Activated CD8-positive, alpha-beta T cell treated with anti-CD3 and anti-CD28 coated beads for 36 hours (primary cell): ENCODE measurements around the gene RNF150. TPM values are rescaled to one million over a fixed set of nuclear protein-coding genes. Genes with fewer than 3 reads are reported as not detected.

Experiments
- ATAC-seq: fragments of 200-7000 bp; cut with Tn5 transposase; one replicate; pipeline ENCODE4 v1.10.0; 2021; ENCODE audit warnings: mild to moderate bottlenecking, moderate library complexity
- CTCF ChIA-PET: fragments of 350-600 bp; sonication (Branson Sonifier 250); formaldehyde crosslinking; loops from one replicate; lab custom pipeline; 2021; ENCODE audit warnings: antibody characterized with exemption; lab: Charles Lee
- POLR2A ChIA-PET: fragments of 350-600 bp; sonication (Branson Sonifier 250); formaldehyde crosslinking; loops from one replicate; lab custom pipeline; 2021; ENCODE audit warnings: antibody characterized with exemption; lab: Charles Lee
- DNase-seq: peaks from one replicate; pipeline ENCODE4 v3.0.0-alpha.2; 2020
- H3K27ac Mint-ChIP-seq: one replicate; pipeline ENCODE4 v1.8.0; 2021; ENCODE audit warnings: mild to moderate bottlenecking, mixed read lengths
- H3K27me3 Mint-ChIP-seq: one replicate; pipeline ENCODE4 v1.8.0; 2021; ENCODE audit warnings: mixed read lengths
- H3K36me3 Mint-ChIP-seq: one replicate; pipeline ENCODE4 v1.8.0; 2021; ENCODE audit warnings: low read depth, mixed read lengths
- H3K4me1 Mint-ChIP-seq: one replicate; pipeline ENCODE4 v1.8.0; 2021; ENCODE audit warnings: low read depth, mixed read lengths
- H3K4me3 Mint-ChIP-seq: one replicate; pipeline ENCODE4 v1.8.0; 2021; ENCODE audit warnings: mild to moderate bottlenecking, moderate library complexity, mixed read lengths
- H3K9me3 Mint-ChIP-seq: one replicate; pipeline ENCODE4 v1.8.0; 2021; ENCODE audit warnings: mixed read lengths
- CTCF ChIP-seq: fragments of 200-600 bp; IDR thresholded peaks from one replicate; pipeline ENCODE4 v1.8.0; 2022; ENCODE audit warnings: antibody characterized with exemption, mild to moderate bottlenecking
- intact Hi-C: fragments of 100-400 bp; cut with micrococcal nuclease; formaldehyde crosslinking; loops from one replicate; pipeline ENCODE4 v1.10.0; 2022
- total RNA-seq, 2 experiments: library from RNA; stranded (reverse); gene quantifications; one replicate each; pipeline ENCODE4 v1.2.3, GENCODE V29; 2021

RNF150 gene
- total RNA-seq, 2 experiments from 2014 or later = 0.09 to 0.43 TPM

GRCh38 chr4:140989944-140990343 lies 143.3 kb downstream of the RNF150 start:
- no peak for ATAC-seq
- Mint-ChIP-seq H3K9me3 (no peaks in the 10 kb centered on the region), H3K4me3 (no peak overlapping the region), H3K4me1 (no peaks in the 10 kb centered on the region), H3K36me3 (no peaks in the 10 kb centered on the region), H3K27ac (no peak overlapping the region), H3K27me3 (no peaks in the 10 kb centered on the region)
- intact Hi-C loops = no loop called here
- DNase-seq = no peak
- ChIA-PET CTCF (no interaction called here), POLR2A (no interaction called here)
- TF ChIP-seq CTCF = no peak

- intact Hi-C loops = no loop called here
- DNase-seq = no peak
- no peaks in the 10 kb centered on the region for H3K36me3 Mint-ChIP-seq
- no peaks in the 10 kb centered on the region for H3K9me3 Mint-ChIP-seq
- TF ChIP-seq CTCF = no peak
- no peak for ATAC-seq
- no peak overlapping the region for H3K4me3 Mint-ChIP-seq
- H3K27me3 Mint-ChIP-seq = no peaks in the 10 kb centered on the region
- ChIA-PET CTCF (no interaction called here), POLR2A (no interaction called here)
- H3K27ac Mint-ChIP-seq = no peak overlapping the region
- no peaks in the 10 kb centered on the region for H3K4me1 Mint-ChIP-seq
Measured at GRCh38 chr4:140986045-140986444, 147.2 kb downstream of the RNF150 start.

GRCh38 chr4:140982613-140983340 lies 150.5 kb downstream of the RNF150 start:
- no peak for TF ChIP-seq CTCF
- ChIA-PET POLR2A (no interaction called here), CTCF (no interaction called here)
- no peak for DNase-seq
- Mint-ChIP-seq H3K4me1 (no peaks in the 10 kb centered on the region), H3K27me3 (no peaks in the 10 kb centered on the region), H3K9me3 (no peaks in the 10 kb centered on the region), H3K27ac (no peak overlapping the region), H3K36me3 (no peaks in the 10 kb centered on the region), H3K4me3 (no peak overlapping the region)
- intact Hi-C loops = no loop called here
- ATAC-seq = no peak

GRCh38 chr4:140980426-140981200 lies 152.7 kb downstream of the RNF150 start:
- ATAC-seq (no peak), DNase-seq (no peak)
- H3K4me3 Mint-ChIP-seq = no peak overlapping the region
- H3K9me3 Mint-ChIP-seq = no peaks in the 10 kb centered on the region
- no peaks in the 10 kb centered on the region for H3K4me1 Mint-ChIP-seq
- TF ChIP-seq CTCF = no peak
- ChIA-PET POLR2A (no interaction called here), CTCF (no interaction called here)
- intact Hi-C loops = no loop called here
- H3K27me3 Mint-ChIP-seq = no peaks in the 10 kb centered on the region
- H3K27ac Mint-ChIP-seq = no peak overlapping the region
- H3K36me3 Mint-ChIP-seq = no peaks in the 10 kb centered on the region

- Mint-ChIP-seq H3K9me3 (no peaks in the 10 kb centered on the region), H3K27ac (no peak overlapping the region), H3K27me3 (no peaks in the 10 kb centered on the region), H3K4me3 (no peak overlapping the region), H3K36me3 (no peaks in the 10 kb centered on the region), H3K4me1 (no peaks in the 10 kb centered on the region)
- CTCF ChIA-PET = no interaction called here
- no peak for ATAC-seq
- TF ChIP-seq CTCF = no peak
- no peak for DNase-seq
- POLR2A ChIA-PET = no interaction called here
- intact Hi-C loops = no loop called here
Measured at GRCh38 chr4:140976768-140977167, 156.5 kb downstream of the RNF150 start.
